K562 (cell line): ENCODE measurements around the gene EPHA2. TPM values are rescaled to one million over a fixed set of nuclear protein-coding genes. Genes with fewer than 3 reads are reported as not detected.
A peak's percentile ranks its signal among the peaks of the same experiment; 100 is the strongest.

ENCODE experiments used
- ATF2 ChIP-seq: sonication (generic); formaldehyde crosslinking; IDR thresholded peaks from 2 replicates; pipeline ENCODE4 v1.8.1; 2022; ENCODE audit warnings: missing genetic modification reagents
- ATF6 ChIP-seq: sonication (generic); formaldehyde crosslinking; IDR thresholded peaks from 2 replicates; pipeline ENCODE4 v1.4.0; 2020; ENCODE audit warnings: mild to moderate bottlenecking, missing genetic modification reagents
- BRF2 ChIP-seq: IDR thresholded peaks from 3 replicates; pipeline ENCODE4 v1.6.1; 2011; ENCODE audit warnings: borderline replicate concordance, mild to moderate bottlenecking; ENCODE audit not compliant: insufficient read length, insufficient read depth
- CSDE1 ChIP-seq, 2 experiments: fragments of 450-650 bp; IDR thresholded peaks; 2 replicates each; pipeline ENCODE4 v1.6.1; 2016; ENCODE audit warnings: mild to moderate bottlenecking in 1 of 2
- CTBP1 ChIP-seq: fragments of 450-650 bp; IDR thresholded peaks from 2 replicates; pipeline ENCODE4 v1.6.1; 2016; ENCODE audit warnings: borderline replicate concordance
- E2F1 ChIP-seq: sonication (generic); formaldehyde crosslinking; IDR thresholded peaks from 2 replicates; pipeline ENCODE4 v1.8.1; 2023; ENCODE audit warnings: mild to moderate bottlenecking, missing genetic modification reagents, moderate library complexity
- EHMT2 ChIP-seq: fragments of 450-650 bp; IDR thresholded peaks from 2 replicates; pipeline ENCODE4 v1.6.1; 2018; ENCODE audit warnings: antibody characterized with exemption
- MNT ChIP-seq, 2 experiments: fragments of 450-650 bp; conservative IDR thresholded peaks; 2 replicates each; pipeline ENCODE4 v1.6.1; 2017; ENCODE audit warnings: mild to moderate bottlenecking in 2 of 2, moderate library complexity in 2 of 2
- TCF3 ChIP-seq: sonication (generic); formaldehyde crosslinking; IDR thresholded peaks from 2 replicates; pipeline ENCODE4 v1.4.0; 2020; ENCODE audit warnings: mild to moderate bottlenecking, missing genetic modification reagents
- TEAD2 ChIP-seq: fragments of 450-650 bp; IDR thresholded peaks from 2 replicates; pipeline ENCODE4 v1.6.1; 2016; ENCODE audit warnings: missing genetic modification characterization, control low read depth, missing compliant biosample characterization
- ZBED1 ChIP-seq: IDR thresholded peaks from 2 replicates; pipeline ENCODE4 v1.6.1; 2014
- ZKSCAN3 ChIP-seq: fragments of 250-450 bp; sonication (Bioruptor Pico); IDR thresholded peaks from 2 replicates; pipeline ENCODE4 v1.4.0; 2020
- ZNF184 ChIP-seq: sonication (generic); formaldehyde crosslinking; IDR thresholded peaks from 2 replicates; pipeline ENCODE4 v1.5.0; 2020; ENCODE audit warnings: missing genetic modification reagents
- ZNF347 ChIP-seq: fragments of 450-650 bp; formaldehyde crosslinking; IDR thresholded peaks from 2 replicates; pipeline ENCODE4 v1.4.0; 2020; ENCODE audit warnings: low read depth, mild to moderate bottlenecking, moderate library complexity
- ZNF592 ChIP-seq: fragments of 450-650 bp; IDR thresholded peaks from 2 replicates; pipeline ENCODE4 v1.6.1; 2017; ENCODE audit warnings: antibody characterized with exemption, mild to moderate bottlenecking
- polyA plus RNA-seq, 8 experiments: library from polyadenylated mRNA; depleted of rRNA in 4 of 8; stranded (reverse) in 5 of 8; unstranded in 3 of 8; fragments of >200 nt; fragmentation: Nextera tagmentation in 2 of 8; fragmentation: Illumina TruSeq in 1 of 8; extraction: Ambion mirVana in 2 of 8; extraction: Trizol in 1 of 8; gene quantifications; 2 replicates each; pipeline versions ENCODE4 v1.2.1 to v1.2.3, GENCODE V29; 2011 to 2014; ENCODE audit warnings: inconsistent platforms in 1 of 8, missing spikeins in 1 of 8
- total RNA-seq, 7 experiments: library from RNA; depleted of rRNA in 6 of 7; stranded (reverse); fragments of >200 nt in 6 of 7; fragmentation: Illumina TruSeq in 2 of 7; extraction: Trizol in 2 of 7; gene quantifications; 2 replicates each; pipeline versions ENCODE4 v1.2.1 to v1.2.3, GENCODE V29; 2011 to 2021; ENCODE audit warnings: low replicate concordance in 1 of 7

The EPHA2 gene
- total and polyA plus RNA-seq, 9 of the 15 experiments (the other 6 are each of a cell fraction or from before 2014, with no cell fraction given) = 0.04 to 0.40 (median 0.07) TPM; not detected in 4

GRCh38 chr1:16143566-16144324 is 12.1 kb downstream of the EPHA2 start (continued):
- TF ChIP-seq ZNF592 (peak; percentile 90), ZNF347 (CRISPR knock-in tag) (no peak), ATF6 (CRISPR knock-in tag) (no peak; the same call in 1 of the 2 replicates), TEAD2 (tag) (peak; percentile 80), ATF2 (CRISPR knock-in tag) (no peak), ZBED1 (no peak), E2F1 (CRISPR knock-in tag) (no peak), BRF2 (no peak), CSDE1 (IDR thresholded peaks at IDR 0.05) (no peak), CTBP1 (peak; percentile 97), MNT (conservative IDR thresholded peaks at IDR 0.05) (peak in 1 of 2 experiments; percentile 65; a peak in 3 of 4 replicates), ZKSCAN3 (CRISPR knock-in tag) (no peak), ZNF184 (CRISPR knock-in tag) (no peak), TCF3 (CRISPR knock-in tag) (peak; percentile 91), EHMT2 (no peak; the same call in 1 of the 2 replicates)
